ENCODE measurements around the gene MCC.

DNA sequence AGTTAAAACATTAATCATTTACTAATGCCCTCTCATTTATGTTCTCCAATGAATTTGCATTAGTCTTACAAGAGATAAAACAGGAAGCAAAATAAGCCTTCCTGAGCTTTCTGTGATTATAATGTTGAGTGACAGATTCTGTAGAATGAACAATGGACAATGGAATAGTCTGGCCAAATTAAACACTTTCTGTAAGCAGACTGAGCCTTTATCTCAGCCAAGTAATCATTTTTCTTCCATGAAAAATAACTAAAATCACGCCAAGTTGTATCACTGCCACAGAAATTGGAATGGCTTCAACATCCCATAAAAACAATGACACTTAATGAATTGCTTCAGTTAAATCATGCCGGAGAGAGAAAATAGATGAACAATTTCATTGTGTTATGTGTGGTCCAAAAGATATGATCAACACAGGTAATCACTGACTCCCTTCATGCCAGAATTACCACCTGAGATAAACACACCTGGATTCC is 116.5 kb downstream of the MCC start:
- TF ChIP-seq POLR2A (IDR thresholded peaks at IDR 0.05; ENCODE audit: low read length) (no peak), GATA1 (IDR thresholded peaks at IDR 0.05; ENCODE audit: low read depth, low read length) (no peak)

Measured in erythroblast (primary cell).